GM19395 (cell line): ENCODE results near the gene CUL2.
"Not testable (repeated sequence)": the region's sequence is repeated elsewhere in the genome, so short reads cannot be mapped to it uniquely, and the experiment has no call there.

Experiments used
- ATAC-seq: cut with Tn5 transposase; IDR thresholded peaks from one replicate; pipeline ENCODE4 v1.9.1; 2021; ENCODE audit warnings: mild to moderate bottlenecking, moderate library complexity; ENCODE audit not compliant: unreplicated experiment

Gene CUL2

GRCh38 chr10:35020481-35020880 lies 69.7 kb downstream of the CUL2 start:
- ATAC-seq = no peak

- ATAC-seq = no peak
Measured at GRCh38 chr10:35019041-35020024, 70.8 kb downstream of the CUL2 start.

GRCh38 chr10:35017608-35018007 lies 72.5 kb downstream of the CUL2 start:
- no peak for ATAC-seq

GRCh38 chr10:35015843-35016408 lies 74.2 kb downstream of the CUL2 start:
- ATAC-seq = no peak

- ATAC-seq = no peak
Measured at GRCh38 chr10:35012781-35013180, 77.4 kb downstream of the CUL2 start.

- no peak for ATAC-seq
Measured at GRCh38 chr10:35011771-35012191, 78.4 kb downstream of the CUL2 start.

- no peak for ATAC-seq
Measured at GRCh38 chr10:35007858-35008301, 82.3 kb downstream of the CUL2 start.

- no peak for ATAC-seq
Measured at GRCh38 chr10:35006836-35007235, 83.3 kb downstream of the CUL2 start.

- no peak for ATAC-seq
Measured at GRCh38 chr10:35005868-35006267, 84.3 kb downstream of the CUL2 start.

GRCh38 chr10:35004651-35005050 lies 85.5 kb downstream of the CUL2 start:
- no peak for ATAC-seq

GRCh38 chr10:35003906-35004305 lies 86.2 kb downstream of the CUL2 start:
- no peak for ATAC-seq

GRCh38 chr10:35000936-35001335 lies 89.2 kb downstream of the CUL2 start:
- ATAC-seq = no peak

- no peak for ATAC-seq
Measured at GRCh38 chr10:34999532-34999931, 90.6 kb downstream of the CUL2 start.

- ATAC-seq = no peak
Measured at GRCh38 chr10:34998940-34999339, 91.2 kb downstream of the CUL2 start.

GRCh38 chr10:34996843-34997242 lies 93.3 kb downstream of the CUL2 start:
- ATAC-seq = no peak

- ATAC-seq = no peak
Measured at GRCh38 chr10:34995925-34996324, 94.2 kb downstream of the CUL2 start.

- peak; percentile 94 for ATAC-seq
Measured at GRCh38 chr10:34994565-34995142, 95.5 kb downstream of the CUL2 start.

GRCh38 chr10:34993782-34994181 lies 96.4 kb downstream of the CUL2 start:
- no peak for ATAC-seq

GRCh38 chr10:34991117-34991516 lies 99.0 kb downstream of the CUL2 start:
- ATAC-seq = not testable (repeated sequence)

- ATAC-seq = no peak
Measured at GRCh38 chr10:34988397-34989067, 101.6 kb downstream of the CUL2 start.

- no peak for ATAC-seq
Measured at GRCh38 chr10:34985823-34986222, 104.3 kb downstream of the CUL2 start.
